ENCODE measurements around the gene ATP2C2.

- TF ChIP-seq POLR2A (IDR thresholded peaks at IDR 0.05; ENCODE audit: extremely low read depth, insufficient read length), result no peak
- TF ChIP-seq CTCF (IDR thresholded peaks at IDR 0.05; ENCODE audit: low read depth, low read length), result no peak
- no peak for TF ChIP-seq MAX (IDR thresholded peaks at IDR 0.05; ENCODE audit: low read depth, low read length)
- no peak for TF ChIP-seq MYC (IDR thresholded peaks at IDR 0.05; ENCODE audit: low read depth, low read length)
Observed at GRCh38 chr16:84341528-84342295, 26.6 kb upstream of the ATP2C2 start.
